ENCODE results near the gene SRSF6. TPM values are rescaled to one million over a fixed set of nuclear protein-coding genes. Genes with fewer than 3 reads are reported as not detected.

SRSF6 gene
- total RNA-seq, 1 experiment from 2014 or later, result 77.3 TPM

GRCh38 chr20:43460172-43460829, 2.6 kb downstream of the SRSF6 start:
- no peak overlapping the region for H2AFZ ChIP-seq (ENCODE audit: low read length)
- DNase-seq (no peak), ATAC-seq (no peak)
- peaks cover 13% of the 10 kb centered on the region for H3F3A ChIP-seq (ENCODE audit: low read length, unreplicated experiment)
- H3K27ac ChIP-seq (ENCODE audit: low read length), result no peak overlapping the region
- CTCF ChIA-PET, result no interaction called here
- peaks cover 9% of the 10 kb centered on the region for H3K4me1 ChIP-seq (ENCODE audit: insufficient read depth, low read length)
- H3K4me3 ChIP-seq (ENCODE audit: low read length), result peak overlapping the region; percentile 99
- intact Hi-C loops (cut with micrococcal nuclease), result no loop called here
- BruUV-seq (replicated peaks), result no TSS peak
- H3K9ac ChIP-seq (ENCODE audit: low read length), result no peak overlapping the region
- H3K36me3 ChIP-seq (ENCODE audit: low read depth, low read length), result peaks cover 64% of the 10 kb centered on the region
- H3K9me3 ChIP-seq (ENCODE audit: low read length), result no peaks in the 10 kb centered on the region
- H3K9me2 ChIP-seq (replicated peaks; ENCODE audit: low read length), result no peaks in the 10 kb centered on the region
- peaks cover 60% of the 10 kb centered on the region for H3K79me2 ChIP-seq (ENCODE audit: low read length)
- POLR2A ChIA-PET (ENCODE audit: unreplicated experiment), result no interaction called here
- H3K4me2 ChIP-seq (ENCODE audit: low read length), result peak overlapping the region; percentile 87; the same call in 1 of the 2 replicates
- no peaks in the 10 kb centered on the region for H3K27me3 ChIP-seq (ENCODE audit: low read length)
- peaks cover 59% of the 10 kb centered on the region for H4K20me1 ChIP-seq (ENCODE audit: low read length)
- no peak for TF ChIP-seq EZH2phosphoT487 (IDR thresholded peaks at IDR 0.05; ENCODE audit: borderline replicate concordance, low read length)
- TF ChIP-seq EZH2 (IDR thresholded peaks at IDR 0.05; ENCODE audit: low read length, unreplicated experiment), result no peak
- TF ChIP-seq CTCF (conservative IDR thresholded peaks at IDR 0.05; ENCODE audit: low read depth, low read length), result no peak

- Histone ChIP-seq H3K9me2 (replicated peaks; ENCODE audit: low read length) (no peaks in the 10 kb centered on the region), H2AFZ (ENCODE audit: low read length) (no peak overlapping the region), H3F3A (ENCODE audit: low read length, unreplicated experiment) (peaks cover 13% of the 10 kb centered on the region), H3K9me3 (ENCODE audit: low read length) (no peaks in the 10 kb centered on the region), H4K20me1 (ENCODE audit: low read length) (peaks cover 59% of the 10 kb centered on the region), H3K4me2 (ENCODE audit: low read length) (no peak overlapping the region), H3K27me3 (ENCODE audit: low read length) (no peaks in the 10 kb centered on the region), H3K27ac (ENCODE audit: low read length) (no peak overlapping the region), H3K36me3 (ENCODE audit: low read depth, low read length) (peaks cover 64% of the 10 kb centered on the region), H3K79me2 (ENCODE audit: low read length) (peaks cover 60% of the 10 kb centered on the region), H3K9ac (ENCODE audit: low read length) (no peak overlapping the region), H3K4me1 (ENCODE audit: insufficient read depth, low read length) (peaks cover 9% of the 10 kb centered on the region), H3K4me3 (ENCODE audit: low read length) (no peak overlapping the region)
- ChIA-PET CTCF (no interaction called here), POLR2A (ENCODE audit: unreplicated experiment) (no interaction called here)
- TF ChIP-seq EZH2phosphoT487 (IDR thresholded peaks at IDR 0.05; ENCODE audit: borderline replicate concordance, low read length) (no peak), CTCF (conservative IDR thresholded peaks at IDR 0.05; ENCODE audit: low read depth, low read length) (no peak), EZH2 (IDR thresholded peaks at IDR 0.05; ENCODE audit: low read length, unreplicated experiment) (no peak)
- intact Hi-C loops (cut with micrococcal nuclease), result no loop called here
- ATAC-seq (no peak), DNase-seq (no peak)
- no TSS peak for BruUV-seq (replicated peaks)
Observed at GRCh38 chr20:43460830-43461200, 3.1 kb downstream of the SRSF6 start.

- intact Hi-C loops (cut with micrococcal nuclease), result no loop called here
- no TSS peak for BruUV-seq (replicated peaks)
- no peaks in the 10 kb centered on the region for H3K9me2 ChIP-seq (replicated peaks; ENCODE audit: low read length)
- DNase-seq (no peak), ATAC-seq (no peak)
- H3K9me3 ChIP-seq (ENCODE audit: low read length), result no peaks in the 10 kb centered on the region
- H3K4me1 ChIP-seq (ENCODE audit: insufficient read depth, low read length), result peaks cover 9% of the 10 kb centered on the region
- H3K79me2 ChIP-seq (ENCODE audit: low read length), result peaks cover 60% of the 10 kb centered on the region
- no peak for TF ChIP-seq EZH2phosphoT487 (IDR thresholded peaks at IDR 0.05; ENCODE audit: borderline replicate concordance, low read length)
- H3K4me2 ChIP-seq (ENCODE audit: low read length), result 0 out of 2 replicates have a peak overlapping the region, but pooled peaks have one; percentile 2
- H3K27ac ChIP-seq (ENCODE audit: low read length), result no peak overlapping the region
- no peak overlapping the region for H3K9ac ChIP-seq (ENCODE audit: low read length)
- ChIA-PET POLR2A (ENCODE audit: unreplicated experiment) (interaction anchor here (0.7 kb wide), 1 partner anchor 384 kb away, joined by 19 read pairs; no protein-coding TSS in a partner anchor), CTCF (no interaction called here)
- H3K27me3 ChIP-seq (ENCODE audit: low read length), result no peaks in the 10 kb centered on the region
- no peak overlapping the region for H2AFZ ChIP-seq (ENCODE audit: low read length)
- no peak overlapping the region for H3K4me3 ChIP-seq (ENCODE audit: low read length)
- H3K36me3 ChIP-seq (ENCODE audit: low read depth, low read length), result peaks cover 64% of the 10 kb centered on the region
- peaks cover 13% of the 10 kb centered on the region for H3F3A ChIP-seq (ENCODE audit: low read length, unreplicated experiment)
- peaks cover 59% of the 10 kb centered on the region for H4K20me1 ChIP-seq (ENCODE audit: low read length)
Observed at GRCh38 chr20:43461894-43462659, 4.4 kb downstream of the SRSF6 start.
